MM.1S (cell line): ENCODE data around the gene PAX6.

Experiments
- CTCF ChIP-seq: fragments of 300-600 bp; sonication (generic); IDR thresholded peaks from 2 replicates; pipeline ENCODE4 v1.5.1; 2016; ENCODE audit warnings: antibody characterized with exemption, low read length, mixed read lengths
- EZH2phosphoT487 ChIP-seq: fragments of 300-600 bp; sonication (generic); IDR thresholded peaks from 2 replicates; pipeline ENCODE4 v1.6.1; 2018; ENCODE audit warnings: antibody characterized with exemption, low read length

DNA sequence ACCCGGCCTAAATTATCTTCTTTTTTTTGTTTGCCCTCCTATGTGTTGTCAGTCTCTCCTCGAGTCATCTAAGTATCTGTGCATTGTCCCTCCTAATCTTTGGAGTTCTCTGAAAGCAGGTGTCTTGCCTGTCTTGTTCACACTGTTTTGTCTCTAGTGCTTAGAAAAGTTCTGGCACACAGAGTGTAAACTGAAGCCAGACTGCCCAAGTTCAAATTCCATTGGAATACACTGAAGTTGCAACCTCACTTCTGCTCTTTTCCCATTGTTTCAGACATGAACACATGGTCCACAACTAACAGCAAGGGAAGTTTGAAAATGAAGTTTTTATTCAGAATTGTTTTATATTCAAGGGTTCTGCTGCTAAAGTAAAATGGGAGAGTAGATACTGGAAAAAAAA lies 38.7 kb downstream of the PAX6 start:
- TF ChIP-seq EZH2phosphoT487 (no peak), CTCF (no peak)
